CD4-positive, alpha-beta memory T cell (primary cell): ENCODE measurements around the gene LITAF. TPM values are rescaled to one million over a fixed set of nuclear protein-coding genes. Genes with fewer than 3 reads are reported as not detected.

Experiments
- CTCF ChIA-PET: fragments of 350-600 bp; sonication (Branson Sonifier 250); formaldehyde crosslinking; loops from one replicate; lab custom pipeline; 2021; ENCODE audit warnings: inconsistent platforms; ENCODE audit not compliant: partially characterized antibody; lab: Charles Lee
- POLR2A ChIA-PET: fragments of 350-600 bp; sonication (Branson Sonifier 250); formaldehyde crosslinking; loops from one replicate; lab custom pipeline; 2021; ENCODE audit not compliant: partially characterized antibody; lab: Charles Lee
- DNase-seq, 5 donors: peaks; one replicate each; pipeline versions ENCODE4 v3.0.0 to v3.0.0-alpha.2; 2020 to 2022; ENCODE audit warnings: mixed read lengths in 1 of 5
- H3K27ac ChIP-seq: one replicate; pipeline ENCODE4 v1.7.0; 2013; ENCODE audit warnings: low read depth, low read length
- H3K27me3 ChIP-seq: 2 replicates; pipeline ENCODE4 v1.7.0; 2013; ENCODE audit warnings: mild to moderate bottlenecking, low read length, moderate library complexity; ENCODE audit not compliant: insufficient read depth
- H3K36me3 ChIP-seq: 2 replicates; pipeline ENCODE4 v1.7.0; 2013; ENCODE audit warnings: mild to moderate bottlenecking, low read length, moderate library complexity; ENCODE audit not compliant: insufficient read depth
- H3K4me1 ChIP-seq: 2 replicates; pipeline ENCODE4 v1.7.0; 2013; ENCODE audit warnings: mild to moderate bottlenecking, low read length, moderate library complexity; ENCODE audit not compliant: insufficient read depth
- H3K4me3 ChIP-seq, 2 donors: one replicate each; pipeline ENCODE4 v1.7.0; 2013; ENCODE audit warnings: low read length in 2 of 2, mild to moderate bottlenecking in 1 of 2
- H3K9me3 ChIP-seq, 2 donors: one replicate each; pipeline ENCODE4 v1.7.0; 2013; ENCODE audit warnings: low read length in 2 of 2, control low read depth in 1 of 2; ENCODE audit not compliant: control insufficient read depth in 1 of 2
- H3K27ac Mint-ChIP-seq, 7 donors: one replicate each; pipeline ENCODE4 v1.8.0; 2020 to 2021; ENCODE audit warnings: mixed read lengths in 7 of 7, mild to moderate bottlenecking in 6 of 7, inconsistent platforms in 3 of 7, moderate library complexity in 3 of 7
- H3K27me3 Mint-ChIP-seq, 2 donors: one replicate each; pipeline ENCODE4 v1.8.0; 2020 to 2021; ENCODE audit warnings: mixed read lengths in 2 of 2
- H3K36me3 Mint-ChIP-seq, 2 donors: one replicate each; pipeline ENCODE4 v1.8.0; 2020 to 2021; ENCODE audit warnings: mixed read lengths in 2 of 2, inconsistent platforms in 1 of 2, mild to moderate bottlenecking in 1 of 2
- H3K4me1 Mint-ChIP-seq, 4 donors: one replicate each; pipeline ENCODE4 v1.8.0; 2020 to 2021; ENCODE audit warnings: mixed read lengths in 4 of 4, mild to moderate bottlenecking in 1 of 4
- H3K4me3 Mint-ChIP-seq, 8 donors: one replicate each; pipeline ENCODE4 v1.8.0; 2020 to 2021; ENCODE audit warnings: mixed read lengths in 8 of 8, mild to moderate bottlenecking in 7 of 8, moderate library complexity in 6 of 8, inconsistent platforms in 3 of 8
- H3K9me3 Mint-ChIP-seq, 8 donors: one replicate each; pipeline ENCODE4 v1.8.0; 2020 to 2021; ENCODE audit warnings: mixed read lengths in 8 of 8, mild to moderate bottlenecking in 5 of 8, inconsistent platforms in 3 of 8, moderate library complexity in 1 of 8
- intact Hi-C: fragments of 100-400 bp; cut with micrococcal nuclease; formaldehyde crosslinking; loops from one replicate; pipeline ENCODE4 v1.15.1; 2023
- polyA plus RNA-seq, 2 donors: library from polyadenylated mRNA; unstranded; fragments of 300-500 nt; fragmentation: Illumina TruSeq; gene quantifications; one replicate each; pipeline ENCODE4 v1.2.3, GENCODE V29; 2021
- total RNA-seq, 2 experiments: library from RNA; stranded (reverse); gene quantifications; one replicate each; pipeline ENCODE4 v1.2.3, GENCODE V29; 2021

The LITAF gene
- total and polyA plus RNA-seq, 4 experiments from 2014 or later = 155 to 496 (median 250) TPM

DNA sequence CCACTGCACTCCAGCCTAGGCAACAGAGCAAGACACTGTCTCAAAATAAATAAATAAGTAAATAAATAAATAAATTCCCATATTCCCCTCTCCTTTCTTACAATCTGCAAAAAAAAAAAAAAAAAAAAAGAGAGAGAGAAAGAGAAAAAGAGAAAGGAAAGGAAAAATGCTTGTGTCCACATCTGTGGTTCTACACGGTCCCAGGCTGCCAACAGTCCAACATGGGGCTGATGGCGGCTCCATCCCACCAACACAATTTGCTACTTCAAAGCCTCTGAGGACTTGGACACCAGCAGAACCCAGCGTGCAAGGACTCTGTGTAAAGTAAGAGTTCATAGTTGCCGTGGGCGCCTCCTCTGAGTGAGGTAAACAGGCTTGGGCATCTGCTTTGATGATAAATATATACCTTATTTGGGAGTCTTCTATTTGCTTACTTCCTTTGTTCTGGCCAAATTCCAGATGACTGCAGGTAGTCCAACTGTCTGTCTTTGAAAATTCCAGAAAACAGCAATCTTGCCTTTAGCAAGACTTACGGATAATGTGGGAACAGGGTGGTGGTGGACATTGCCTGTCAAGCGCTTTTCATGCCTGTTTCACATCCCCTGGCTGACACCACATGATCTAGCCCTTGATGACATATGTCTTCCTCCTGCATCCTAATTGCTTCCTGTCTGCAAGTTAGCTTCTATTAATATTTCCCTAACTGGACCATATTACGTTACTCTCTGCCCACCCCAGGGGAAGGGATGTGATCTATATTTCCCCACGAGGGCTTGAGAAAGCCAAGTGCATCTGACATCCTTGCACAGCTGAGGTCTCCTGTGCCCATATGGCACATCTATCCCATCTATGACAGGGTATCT is 10.1 kb downstream of the LITAF start:
- intact Hi-C loops = no loop called here
- CTCF ChIA-PET = interaction anchor here (1.0 to 1.6 kb wide), 5 partner anchors 22 to 60 kb away, joined by 3 to 5 read pairs (median 4); no protein-coding TSS in a partner anchor
- no peaks in the 10 kb centered on the region for H3K27me3 ChIP-seq
- Mint-ChIP-seq H3K4me1 (peaks cover 49 to 86% (median 66%) of the 10 kb centered on the region in 4 donors), H3K27me3 (no peaks in the 10 kb centered on the region), H3K27ac (peak overlapping the region; percentile 25 to 90 (median 77)), H3K36me3 (peaks cover 19 to 42% of the 10 kb centered on the region in 2 donors), H3K4me3 (peak overlapping the region in 7 of 8 donors; percentile 0 to 62 (median 39)), H3K9me3 (no peaks in the 10 kb centered on the region)
- no peak overlapping the region for H3K27ac ChIP-seq
- DNase-seq = no peak
- peaks cover 4% of the 10 kb centered on the region for H3K36me3 ChIP-seq
- POLR2A ChIA-PET = interaction anchor here (0.6 to 3.1 kb wide), 6 partner anchors 8 to 310 kb away, joined by 3 to 18 read pairs (median 6); partner anchors contain the start of gene LITAF
- H3K9me3 ChIP-seq = no peaks in the 10 kb centered on the region
- no peak overlapping the region for H3K4me3 ChIP-seq
- peaks cover 90% of the 10 kb centered on the region for H3K4me1 ChIP-seq

- Histone ChIP-seq H3K36me3 (peaks cover 4% of the 10 kb centered on the region), H3K27me3 (no peaks in the 10 kb centered on the region), H3K4me3 (no peak overlapping the region), H3K27ac (peak overlapping the region; percentile 23), H3K4me1 (peaks cover 88% of the 10 kb centered on the region), H3K9me3 (no peaks in the 10 kb centered on the region)
- no peaks in the 10 kb centered on the region for H3K9me3 Mint-ChIP-seq
- peak overlapping the region; percentile 83 to 91 (median 88) for H3K27ac Mint-ChIP-seq
- peak overlapping the region; percentile 37 to 88 (median 75) for H3K4me3 Mint-ChIP-seq
- H3K36me3 Mint-ChIP-seq = peaks cover 20 to 45% of the 10 kb centered on the region in 2 donors
- intact Hi-C loops = loop anchor here (1.0 kb wide), 1 partner anchor 9 kb away; no protein-coding TSS in a partner anchor
- CTCF ChIA-PET = interaction anchor here (1.6 kb wide), 1 partner anchor 44 kb away, joined by 4 read pairs; no protein-coding TSS in a partner anchor
- POLR2A ChIA-PET = interaction anchor here (1.0 to 3.1 kb wide), 6 partner anchors 9 to 20 kb away, joined by 3 to 18 read pairs (median 4); partner anchors contain the start of gene LITAF
- DNase-seq = no peak
- H3K4me1 Mint-ChIP-seq = peaks cover 49 to 87% (median 66%) of the 10 kb centered on the region in 4 donors
- no peaks in the 10 kb centered on the region for H3K27me3 Mint-ChIP-seq
These were observed 11.5 kb downstream of the LITAF start for GRCh38 chr16:11575223-11575589.

- ChIA-PET CTCF (interaction anchor here (1.1 to 1.4 kb wide), 2 partner anchors 13 to 18 kb away, joined by 3 to 5 read pairs; no protein-coding TSS in a partner anchor), POLR2A (interaction anchor here (1.2 to 1.4 kb wide), 2 partner anchors 12 kb away, joined by 5 to 7 read pairs; no protein-coding TSS in a partner anchor)
- peaks cover 4% of the 10 kb centered on the region for H3K36me3 ChIP-seq
- peak overlapping the region; percentile 91 to 99 (median 97) for H3K27ac Mint-ChIP-seq
- H3K27me3 Mint-ChIP-seq = no peaks in the 10 kb centered on the region
- H3K9me3 Mint-ChIP-seq = no peaks in the 10 kb centered on the region
- no peaks in the 10 kb centered on the region for H3K27me3 ChIP-seq
- intact Hi-C loops = no loop called here
- H3K4me1 Mint-ChIP-seq = peaks cover 42 to 83% (median 63%) of the 10 kb centered on the region in 4 donors
- no peaks in the 10 kb centered on the region for H3K9me3 ChIP-seq
- peak overlapping the region; percentile 50 for H3K27ac ChIP-seq
- H3K4me1 ChIP-seq = peaks cover 72% of the 10 kb centered on the region
- DNase-seq = peak; percentile 68 to 90 (median 79)
- H3K4me3 Mint-ChIP-seq = peak overlapping the region; percentile 21 to 82 (median 66)
- no peak overlapping the region for H3K4me3 ChIP-seq
- peaks cover 23 to 47% of the 10 kb centered on the region in 2 donors for H3K36me3 Mint-ChIP-seq
These were observed 14.3 kb downstream of the LITAF start for GRCh38 chr16:11572301-11572995.

GRCh38 chr16:11571549-11571948 is 15.2 kb downstream of the LITAF start:
- Mint-ChIP-seq H3K36me3 (peaks cover 27 to 51% of the 10 kb centered on the region in 2 donors), H3K4me1 (peaks cover 39 to 83% (median 63%) of the 10 kb centered on the region in 4 donors), H3K9me3 (peaks cover 0 to under 1% (median 0%) of the 10 kb centered on the region in 8 donors), H3K27me3 (no peaks in the 10 kb centered on the region), H3K27ac (peak overlapping the region; percentile 91 to 99 (median 97)), H3K4me3 (peak overlapping the region in 2 of 8 donors; percentile 24 to 37)
- Histone ChIP-seq H3K4me1 (peaks cover 63% of the 10 kb centered on the region), H3K27me3 (no peaks in the 10 kb centered on the region), H3K9me3 (no peaks in the 10 kb centered on the region), H3K36me3 (peaks cover 7% of the 10 kb centered on the region), H3K4me3 (no peak overlapping the region), H3K27ac (peak overlapping the region; percentile 50)
- CTCF ChIA-PET = no interaction called here
- no peak for DNase-seq
- intact Hi-C loops = no loop called here
- POLR2A ChIA-PET = no interaction called here

DNA sequence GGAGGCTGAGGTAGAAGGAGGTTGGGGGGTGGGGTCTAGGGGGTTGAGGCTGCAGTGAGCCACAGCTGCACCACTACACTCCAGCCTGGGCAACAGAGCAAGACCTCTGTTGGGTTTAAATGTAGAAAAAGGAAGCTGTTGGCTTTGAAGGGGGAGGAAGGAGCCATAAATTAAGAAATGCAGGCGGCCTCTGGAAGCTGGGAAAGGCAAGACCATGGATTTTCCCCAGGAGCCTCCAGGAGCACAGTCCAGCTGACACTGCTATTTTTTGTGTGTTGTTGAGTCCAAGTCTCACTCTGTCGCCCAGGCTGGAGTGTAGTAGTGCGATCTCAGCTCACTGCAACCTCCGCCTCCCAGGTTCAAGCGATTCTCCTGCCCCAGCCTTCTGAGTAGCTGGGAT is 15.9 kb downstream of the LITAF start:
- Mint-ChIP-seq H3K27me3 (no peaks in the 10 kb centered on the region), H3K4me3 (peak overlapping the region in 3 of 8 donors; percentile 10 to 39 (median 29)), H3K36me3 (peaks cover 32 to 58% of the 10 kb centered on the region in 2 donors), H3K4me1 (peaks cover 44 to 88% (median 68%) of the 10 kb centered on the region in 4 donors), H3K27ac (peak overlapping the region; percentile 85 to 99 (median 97)), H3K9me3 (peaks cover 0 to 2% (median 0%) of the 10 kb centered on the region in 8 donors)
- Histone ChIP-seq H3K4me3 (no peak overlapping the region), H3K9me3 (no peaks in the 10 kb centered on the region), H3K27ac (no peak overlapping the region), H3K27me3 (no peaks in the 10 kb centered on the region), H3K4me1 (peaks cover 56% of the 10 kb centered on the region), H3K36me3 (peaks cover 12% of the 10 kb centered on the region)
- DNase-seq = no peak
- intact Hi-C loops = no loop called here
- CTCF ChIA-PET = no interaction called here
- POLR2A ChIA-PET = no interaction called here

- Histone ChIP-seq H3K4me3 (no peak overlapping the region), H3K27ac (no peak overlapping the region), H3K4me1 (peaks cover 55% of the 10 kb centered on the region), H3K36me3 (peaks cover 8% of the 10 kb centered on the region), H3K9me3 (no peaks in the 10 kb centered on the region), H3K27me3 (no peaks in the 10 kb centered on the region)
- intact Hi-C loops = no loop called here
- Mint-ChIP-seq H3K4me1 (peaks cover 41 to 87% (median 66%) of the 10 kb centered on the region in 4 donors), H3K27me3 (no peaks in the 10 kb centered on the region), H3K36me3 (peaks cover 31 to 58% of the 10 kb centered on the region in 2 donors), H3K4me3 (no peak overlapping the region), H3K27ac (peak overlapping the region; percentile 80 to 99 (median 91)), H3K9me3 (peaks cover 0 to 2% (median 0%) of the 10 kb centered on the region in 8 donors)
- CTCF ChIA-PET = interaction anchor here (0.6 kb wide), 1 partner anchor 12 kb away, joined by 3 read pairs; no protein-coding TSS in a partner anchor
- no peak for DNase-seq
- POLR2A ChIA-PET = interaction anchor here (1.0 kb wide), 1 partner anchor 13 kb away, joined by 3 read pairs; no protein-coding TSS in a partner anchor
These were observed 16.5 kb downstream of the LITAF start for GRCh38 chr16:11570258-11570657.
